Measurements from ENCODE around the gene PLIN5. TPM values are rescaled to one million over a fixed set of nuclear protein-coding genes. Genes with fewer than 3 reads are reported as not detected.

Gene PLIN5
- total RNA-seq, 1 donor from 2014 or later, result 4.8 TPM

DNA sequence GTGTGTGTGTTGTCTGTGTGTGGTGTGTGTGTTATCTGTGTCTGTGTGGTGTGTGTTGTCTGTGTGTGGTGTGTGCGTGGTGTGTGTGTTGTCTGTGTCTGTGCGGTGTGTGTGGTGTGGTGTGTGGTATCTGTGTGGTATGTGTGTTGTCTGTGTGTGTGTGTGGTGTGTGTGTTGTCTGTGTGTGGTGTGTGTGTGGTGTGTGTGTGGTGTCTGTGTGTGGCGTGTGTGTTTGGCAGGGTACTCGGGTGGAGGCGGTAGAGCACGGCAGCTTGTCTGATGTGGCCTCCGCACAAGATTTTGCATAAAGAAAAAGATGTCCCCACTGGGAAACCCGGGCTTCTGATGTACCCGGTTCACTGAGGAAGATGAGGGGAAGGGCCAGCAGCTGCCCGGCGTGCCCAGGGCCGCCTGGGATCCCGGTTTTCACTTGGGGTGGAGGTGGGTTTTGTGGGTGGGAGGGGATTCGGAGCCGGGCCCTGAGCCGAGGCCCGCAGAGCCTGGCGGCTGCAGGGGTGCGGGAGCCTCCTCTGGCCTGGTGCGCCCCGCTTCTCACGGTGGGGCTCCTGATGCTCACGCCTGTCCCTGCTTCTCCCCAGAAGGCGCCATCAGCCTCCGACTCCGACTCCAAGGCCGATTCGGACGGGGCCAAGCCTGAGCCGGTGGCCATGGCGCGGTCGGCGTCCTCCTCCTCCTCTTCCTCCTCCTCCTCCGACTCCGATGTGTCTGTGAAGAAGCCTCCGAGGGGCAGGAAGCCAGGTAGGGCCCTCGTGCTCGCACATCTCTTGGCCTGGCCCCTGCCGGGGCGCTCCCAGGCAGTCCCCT is 41.7 kb downstream of the PLIN5 start:
- Mint-ChIP-seq H3K36me3 (ENCODE audit: low read depth) (peaks cover 7% of the 10 kb centered on the region), H3K9me3 (no peaks in the 10 kb centered on the region), H3K27ac (ENCODE audit: unreplicated experiment) (no peak overlapping the region), H3K27me3 (ENCODE audit: low read depth) (no peaks in the 10 kb centered on the region), H3K4me3 (no peak overlapping the region), H3K4me1 (no peaks in the 10 kb centered on the region)
- DNase-seq (ENCODE audit: low read depth, low spot score), result no peak
- TF ChIP-seq, protein P1, sequence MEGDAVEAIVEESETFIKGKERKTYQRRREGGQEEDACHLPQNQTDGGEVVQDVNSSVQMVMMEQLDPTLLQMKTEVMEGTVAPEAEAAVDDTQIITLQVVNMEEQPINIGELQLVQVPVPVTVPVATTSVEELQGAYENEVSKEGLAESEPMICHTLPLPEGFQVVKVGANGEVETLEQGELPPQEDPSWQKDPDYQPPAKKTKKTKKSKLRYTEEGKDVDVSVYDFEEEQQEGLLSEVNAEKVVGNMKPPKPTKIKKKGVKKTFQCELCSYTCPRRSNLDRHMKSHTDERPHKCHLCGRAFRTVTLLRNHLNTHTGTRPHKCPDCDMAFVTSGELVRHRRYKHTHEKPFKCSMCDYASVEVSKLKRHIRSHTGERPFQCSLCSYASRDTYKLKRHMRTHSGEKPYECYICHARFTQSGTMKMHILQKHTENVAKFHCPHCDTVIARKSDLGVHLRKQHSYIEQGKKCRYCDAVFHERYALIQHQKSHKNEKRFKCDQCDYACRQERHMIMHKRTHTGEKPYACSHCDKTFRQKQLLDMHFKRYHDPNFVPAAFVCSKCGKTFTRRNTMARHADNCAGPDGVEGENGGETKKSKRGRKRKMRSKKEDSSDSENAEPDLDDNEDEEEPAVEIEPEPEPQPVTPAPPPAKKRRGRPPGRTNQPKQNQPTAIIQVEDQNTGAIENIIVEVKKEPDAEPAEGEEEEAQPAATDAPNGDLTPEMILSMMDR (conservative IDR thresholded peaks at IDR 0.05), result no peak

DNA sequence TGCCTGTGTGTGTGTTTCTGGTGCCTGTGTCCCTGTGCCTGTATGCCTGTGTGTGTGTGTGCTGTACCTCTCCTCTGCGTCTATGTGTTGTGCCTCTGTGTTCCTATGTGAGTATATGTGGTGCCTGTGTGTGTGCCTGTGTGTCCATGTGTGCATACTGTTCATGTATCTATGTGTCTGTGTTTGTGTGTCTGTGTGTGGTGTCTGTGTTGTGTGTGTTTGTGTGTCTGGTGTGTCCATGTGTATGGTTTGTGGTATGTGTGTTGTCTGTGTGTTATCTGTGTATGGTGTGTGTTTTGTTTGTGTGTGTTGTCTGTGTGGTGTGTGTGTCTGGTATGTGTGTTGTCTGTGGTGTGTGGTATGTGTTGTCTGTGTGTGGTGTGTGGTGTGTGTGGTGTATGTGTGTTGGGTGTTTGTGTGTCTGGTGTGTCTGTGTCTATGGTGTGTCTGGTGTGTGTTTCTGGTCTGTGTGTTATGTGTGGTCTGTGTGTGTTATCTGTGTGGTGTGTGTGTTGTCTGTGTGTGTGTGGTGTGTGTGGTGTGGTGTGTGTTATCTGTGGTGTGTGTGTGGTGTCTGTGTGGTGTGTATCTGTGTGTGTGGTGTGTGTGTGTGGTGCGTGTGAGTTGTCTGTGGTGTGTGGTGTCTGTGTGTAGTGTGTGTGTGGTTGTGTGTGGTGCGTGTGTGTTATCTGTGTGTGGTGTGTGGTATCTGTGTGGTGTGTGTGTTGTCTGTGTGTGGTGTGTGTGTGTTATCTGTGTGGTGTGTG is 42.5 kb downstream of the PLIN5 start:
- H3K4me3 Mint-ChIP-seq, result no peak overlapping the region
- H3K27me3 Mint-ChIP-seq (ENCODE audit: low read depth), result no peaks in the 10 kb centered on the region
- DNase-seq (ENCODE audit: low read depth, low spot score), result no peak
- H3K27ac Mint-ChIP-seq (ENCODE audit: unreplicated experiment), result no peak overlapping the region
- TF ChIP-seq, protein P1 (conservative IDR thresholded peaks at IDR 0.05), result no peak
- peaks cover 7% of the 10 kb centered on the region for H3K36me3 Mint-ChIP-seq (ENCODE audit: low read depth)
- H3K9me3 Mint-ChIP-seq, result no peaks in the 10 kb centered on the region
- H3K4me1 Mint-ChIP-seq, result no peaks in the 10 kb centered on the region

DNA sequence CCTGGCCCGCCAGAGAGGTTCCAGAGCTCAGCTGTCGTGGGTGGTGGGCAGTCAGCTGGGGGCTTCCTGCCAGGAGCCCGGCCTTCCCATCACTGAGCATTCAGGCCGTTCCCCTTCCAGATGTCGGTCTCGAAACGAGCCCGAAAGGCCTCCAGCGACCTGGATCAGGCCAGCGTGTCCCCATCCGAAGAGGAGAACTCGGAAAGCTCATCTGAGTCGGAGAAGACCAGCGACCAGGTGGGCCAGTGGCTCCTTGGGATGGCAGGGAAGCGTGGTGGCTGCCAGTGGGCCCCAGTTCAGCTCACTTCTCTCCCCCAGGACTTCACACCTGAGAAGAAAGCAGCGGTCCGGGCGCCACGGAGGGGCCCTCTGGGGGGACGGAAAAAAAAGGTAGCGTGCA is 43.6 kb downstream of the PLIN5 start:
- no peak overlapping the region for H3K27ac Mint-ChIP-seq (ENCODE audit: unreplicated experiment)
- H3K4me1 Mint-ChIP-seq, result no peaks in the 10 kb centered on the region
- TF ChIP-seq, protein P1 (conservative IDR thresholded peaks at IDR 0.05), result no peak
- H3K27me3 Mint-ChIP-seq (ENCODE audit: low read depth), result no peaks in the 10 kb centered on the region
- peaks cover 7% of the 10 kb centered on the region for H3K36me3 Mint-ChIP-seq (ENCODE audit: low read depth)
- no peak for DNase-seq (ENCODE audit: low read depth, low spot score)
- no peak overlapping the region for H3K4me3 Mint-ChIP-seq
- no peaks in the 10 kb centered on the region for H3K9me3 Mint-ChIP-seq

DNA sequence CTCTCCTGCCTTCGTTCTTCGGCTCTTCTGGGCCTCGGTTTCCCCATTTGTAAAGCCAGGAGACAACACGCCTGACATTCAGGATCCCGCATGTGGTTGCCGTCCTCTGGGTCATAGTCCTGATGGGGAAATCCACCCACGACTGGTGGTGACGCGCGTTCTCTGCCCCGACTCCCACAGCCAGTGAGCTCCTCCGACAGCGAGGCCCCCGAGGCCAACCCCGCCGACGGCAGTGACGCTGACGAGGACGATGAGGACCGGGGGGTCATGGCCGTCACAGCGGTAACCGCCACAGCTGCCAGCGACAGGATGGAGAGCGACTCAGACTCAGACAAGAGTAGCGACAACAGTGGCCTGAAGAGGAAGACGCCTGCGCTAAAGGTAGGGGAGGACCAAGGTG is 46.5 kb downstream of the PLIN5 start:
- Mint-ChIP-seq H3K27me3 (ENCODE audit: low read depth) (no peaks in the 10 kb centered on the region), H3K36me3 (ENCODE audit: low read depth) (peaks cover 12% of the 10 kb centered on the region), H3K4me1 (no peaks in the 10 kb centered on the region), H3K4me3 (no peak overlapping the region), H3K27ac (ENCODE audit: unreplicated experiment) (no peak overlapping the region), H3K9me3 (no peaks in the 10 kb centered on the region)
- TF ChIP-seq, protein P1 (conservative IDR thresholded peaks at IDR 0.05), result no peak
- DNase-seq (ENCODE audit: low read depth, low spot score), result no peak

DNA sequence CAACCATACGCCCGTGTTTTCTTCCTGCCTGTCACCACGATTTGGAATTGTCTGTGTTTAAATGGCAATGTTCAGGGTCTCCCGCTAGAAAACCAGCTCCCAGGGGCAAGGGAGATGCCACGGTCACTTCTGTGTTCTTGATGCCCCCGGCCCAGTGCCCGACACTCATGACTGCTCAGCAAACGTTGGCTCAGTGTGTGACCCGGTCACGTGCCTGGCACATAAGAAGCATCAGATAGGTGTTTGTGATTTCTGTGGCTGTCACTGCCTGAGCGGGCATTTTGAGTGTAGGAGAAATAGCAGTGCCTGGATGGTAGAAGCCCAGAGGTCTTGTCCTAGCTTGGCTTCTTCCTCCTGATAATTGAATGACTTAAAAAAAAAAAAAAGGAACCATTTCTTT is 47.5 kb downstream of the PLIN5 start:
- no peaks in the 10 kb centered on the region for H3K4me1 Mint-ChIP-seq
- DNase-seq (ENCODE audit: low read depth, low spot score), result no peak
- no peaks in the 10 kb centered on the region for H3K27me3 Mint-ChIP-seq (ENCODE audit: low read depth)
- H3K4me3 Mint-ChIP-seq, result no peak overlapping the region
- peaks cover 13% of the 10 kb centered on the region for H3K36me3 Mint-ChIP-seq (ENCODE audit: low read depth)
- no peaks in the 10 kb centered on the region for H3K9me3 Mint-ChIP-seq
- no peak overlapping the region for H3K27ac Mint-ChIP-seq (ENCODE audit: unreplicated experiment)
- TF ChIP-seq, protein P1 (conservative IDR thresholded peaks at IDR 0.05), result no peak
